ENCODE data around the gene PRDM16.

PRDM16 gene

GRCh38 chr1:3092530-3092929, 23.5 kb downstream of the PRDM16 start:
- DNase-seq (ENCODE audit: low read depth, low spot score) = no peak
- no peaks in the 10 kb centered on the region for H3K4me1 ChIP-seq (ENCODE audit: insufficient read depth, insufficient read length)
- no peaks in the 10 kb centered on the region for H3K27me3 ChIP-seq (ENCODE audit: insufficient read depth, insufficient read length)
- H3K9me3 ChIP-seq (ENCODE audit: insufficient read depth, low read length) = no peaks in the 10 kb centered on the region
- H3K36me3 ChIP-seq (ENCODE audit: insufficient read depth, insufficient read length, low read length) = no peaks in the 10 kb centered on the region
- TF ChIP-seq YY1 (IDR thresholded peaks at IDR 0.05; ENCODE audit: insufficient read depth, insufficient read length) = no peak
- TF ChIP-seq ZNF274 (IDR thresholded peaks at IDR 0.05; ENCODE audit: low read depth, low read length) = no peak
- no peak for TF ChIP-seq SUZ12 (IDR thresholded peaks at IDR 0.05; ENCODE audit: extremely low read depth, insufficient read depth, insufficient read length)
- no peak overlapping the region for H3K9ac ChIP-seq (ENCODE audit: insufficient read length, low read depth)
- no peak overlapping the region for H3K4me3 ChIP-seq (ENCODE audit: insufficient read length, low read depth)

GRCh38 chr1:3093898-3094626, 25.1 kb downstream of the PRDM16 start:
- peaks cover 2% of the 10 kb centered on the region for H3K4me1 ChIP-seq (ENCODE audit: insufficient read depth, insufficient read length)
- no peaks in the 10 kb centered on the region for H3K36me3 ChIP-seq (ENCODE audit: insufficient read depth, insufficient read length, low read length)
- no peaks in the 10 kb centered on the region for H3K27me3 ChIP-seq (ENCODE audit: insufficient read depth, insufficient read length)
- H3K9me3 ChIP-seq (ENCODE audit: insufficient read depth, low read length) = no peaks in the 10 kb centered on the region
- H3K4me3 ChIP-seq (ENCODE audit: insufficient read length, low read depth) = no peak overlapping the region
- H3K9ac ChIP-seq (ENCODE audit: insufficient read length, low read depth) = no peak overlapping the region
- no peak for DNase-seq (ENCODE audit: low read depth, low spot score)
- no peak for TF ChIP-seq YY1 (IDR thresholded peaks at IDR 0.05; ENCODE audit: insufficient read depth, insufficient read length)
- TF ChIP-seq SUZ12 (IDR thresholded peaks at IDR 0.05; ENCODE audit: extremely low read depth, insufficient read depth, insufficient read length) = no peak
- no peak for TF ChIP-seq ZNF274 (IDR thresholded peaks at IDR 0.05; ENCODE audit: low read depth, low read length)

GRCh38 chr1:3094863-3095780, 26.1 kb downstream of the PRDM16 start:
- Histone ChIP-seq H3K36me3 (ENCODE audit: insufficient read depth, insufficient read length, low read length) (no peaks in the 10 kb centered on the region), H3K9me3 (ENCODE audit: insufficient read depth, low read length) (no peaks in the 10 kb centered on the region), H3K4me3 (ENCODE audit: insufficient read length, low read depth) (no peak overlapping the region), H3K9ac (ENCODE audit: insufficient read length, low read depth) (no peak overlapping the region), H3K4me1 (ENCODE audit: insufficient read depth, insufficient read length) (peaks cover 2% of the 10 kb centered on the region), H3K27me3 (ENCODE audit: insufficient read depth, insufficient read length) (no peaks in the 10 kb centered on the region)
- TF ChIP-seq YY1 (IDR thresholded peaks at IDR 0.05; ENCODE audit: insufficient read depth, insufficient read length) = no peak
- TF ChIP-seq ZNF274 (IDR thresholded peaks at IDR 0.05; ENCODE audit: low read depth, low read length) = no peak
- no peak for TF ChIP-seq SUZ12 (IDR thresholded peaks at IDR 0.05; ENCODE audit: extremely low read depth, insufficient read depth, insufficient read length)
- DNase-seq (ENCODE audit: low read depth, low spot score) = no peak

- Histone ChIP-seq H3K4me1 (ENCODE audit: insufficient read depth, insufficient read length) (peaks cover 3% of the 10 kb centered on the region), H3K9ac (ENCODE audit: insufficient read length, low read depth) (no peak overlapping the region)
- TF ChIP-seq YY1 (IDR thresholded peaks at IDR 0.05; ENCODE audit: insufficient read depth, insufficient read length) = no peak
- TF ChIP-seq ZNF274 (IDR thresholded peaks at IDR 0.05; ENCODE audit: low read depth, low read length) = no peak
- TF ChIP-seq SUZ12 (IDR thresholded peaks at IDR 0.05; ENCODE audit: extremely low read depth, insufficient read depth, insufficient read length) = no peak
Observed at GRCh38 chr1:3096345-3096744, 27.3 kb downstream of the PRDM16 start.

DNA sequence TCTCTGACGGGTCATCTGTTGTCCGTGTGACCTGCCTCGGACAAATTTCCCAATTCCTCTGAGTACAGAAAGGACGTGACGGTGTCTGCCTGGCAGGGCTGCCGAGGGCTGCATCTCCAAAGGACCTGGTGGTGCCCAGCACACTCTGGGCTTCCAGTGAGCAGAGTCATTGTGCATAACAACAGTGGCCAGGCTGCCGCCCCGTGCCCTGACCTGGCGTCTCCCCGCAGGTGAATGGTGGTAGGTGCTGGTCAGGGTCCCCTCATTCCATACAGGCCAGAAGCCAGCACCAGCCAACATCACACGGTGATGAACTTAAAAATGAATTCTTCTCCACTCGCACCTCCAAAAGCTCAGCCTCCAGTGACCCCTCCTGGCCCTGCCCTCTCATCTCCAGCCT, 28.2 kb downstream of the PRDM16 start:
- Histone ChIP-seq H3K4me1 (ENCODE audit: insufficient read depth, insufficient read length) (peaks cover 8% of the 10 kb centered on the region), H3K9ac (ENCODE audit: insufficient read length, low read depth) (no peak overlapping the region), H3K4me3 (ENCODE audit: insufficient read length, low read depth) (no peak overlapping the region), H3K9me3 (ENCODE audit: insufficient read depth, low read length) (no peaks in the 10 kb centered on the region), H3K36me3 (ENCODE audit: insufficient read depth, insufficient read length, low read length) (no peaks in the 10 kb centered on the region), H3K27me3 (ENCODE audit: insufficient read depth, insufficient read length) (no peaks in the 10 kb centered on the region)
- no peak for DNase-seq (ENCODE audit: low read depth, low spot score)
- no peak for TF ChIP-seq ZNF274 (IDR thresholded peaks at IDR 0.05; ENCODE audit: low read depth, low read length)
- no peak for TF ChIP-seq YY1 (IDR thresholded peaks at IDR 0.05; ENCODE audit: insufficient read depth, insufficient read length)
- no peak for TF ChIP-seq SUZ12 (IDR thresholded peaks at IDR 0.05; ENCODE audit: extremely low read depth, insufficient read depth, insufficient read length)

More at GRCh38 chr1:3096345-3096744, 27.3 kb downstream of the PRDM16 start:
- Histone ChIP-seq H3K27me3 (ENCODE audit: insufficient read depth, insufficient read length) (no peaks in the 10 kb centered on the region), H3K4me3 (ENCODE audit: insufficient read length, low read depth) (no peak overlapping the region), H3K36me3 (ENCODE audit: insufficient read depth, insufficient read length, low read length) (no peaks in the 10 kb centered on the region), H3K9me3 (ENCODE audit: insufficient read depth, low read length) (no peaks in the 10 kb centered on the region)
- DNase-seq (ENCODE audit: low read depth, low spot score) = no peak

DNA sequence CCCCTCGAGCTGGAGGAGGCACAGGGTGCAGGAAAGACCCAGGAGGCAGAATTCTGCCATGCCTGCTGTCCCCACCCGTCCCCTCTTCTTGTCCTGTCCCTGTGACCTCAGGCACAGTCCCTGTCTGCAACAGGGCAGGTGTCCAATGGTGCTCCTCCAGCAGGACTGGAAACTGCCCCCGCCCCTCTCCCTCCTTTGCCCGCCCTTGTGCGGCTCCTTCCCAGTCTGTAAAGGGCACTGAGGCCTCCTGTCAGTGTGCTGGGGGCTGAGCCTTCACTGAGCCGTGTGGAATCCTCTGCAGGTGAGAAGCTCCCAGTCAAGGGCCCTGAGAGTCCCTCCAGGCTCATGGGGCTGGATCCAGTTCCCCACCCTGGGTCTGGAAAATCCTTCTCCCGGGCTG, 28.9 kb downstream of the PRDM16 start:
- no peak overlapping the region for H3K9ac ChIP-seq (ENCODE audit: insufficient read length, low read depth)
- no peaks in the 10 kb centered on the region for H3K36me3 ChIP-seq (ENCODE audit: insufficient read depth, insufficient read length, low read length)
- TF ChIP-seq ZNF274 (IDR thresholded peaks at IDR 0.05; ENCODE audit: low read depth, low read length) (no peak), YY1 (IDR thresholded peaks at IDR 0.05; ENCODE audit: insufficient read depth, insufficient read length) (no peak), SUZ12 (IDR thresholded peaks at IDR 0.05; ENCODE audit: extremely low read depth, insufficient read depth, insufficient read length) (no peak)
- H3K4me3 ChIP-seq (ENCODE audit: insufficient read length, low read depth) = no peak overlapping the region
- no peaks in the 10 kb centered on the region for H3K9me3 ChIP-seq (ENCODE audit: insufficient read depth, low read length)
- no peak for DNase-seq (ENCODE audit: low read depth, low spot score)
- peaks cover 8% of the 10 kb centered on the region for H3K4me1 ChIP-seq (ENCODE audit: insufficient read depth, insufficient read length)
- H3K27me3 ChIP-seq (ENCODE audit: insufficient read depth, insufficient read length) = no peaks in the 10 kb centered on the region

- Histone ChIP-seq H3K4me3 (ENCODE audit: insufficient read length, low read depth) (no peak overlapping the region), H3K27me3 (ENCODE audit: insufficient read depth, insufficient read length) (no peaks in the 10 kb centered on the region), H3K4me1 (ENCODE audit: insufficient read depth, insufficient read length) (peaks cover 15% of the 10 kb centered on the region), H3K9ac (ENCODE audit: insufficient read length, low read depth) (no peak overlapping the region), H3K9me3 (ENCODE audit: insufficient read depth, low read length) (no peaks in the 10 kb centered on the region), H3K36me3 (ENCODE audit: insufficient read depth, insufficient read length, low read length) (no peaks in the 10 kb centered on the region)
- no peak for DNase-seq (ENCODE audit: low read depth, low spot score)
- TF ChIP-seq YY1 (IDR thresholded peaks at IDR 0.05; ENCODE audit: insufficient read depth, insufficient read length) (no peak), SUZ12 (IDR thresholded peaks at IDR 0.05; ENCODE audit: extremely low read depth, insufficient read depth, insufficient read length) (no peak), ZNF274 (IDR thresholded peaks at IDR 0.05; ENCODE audit: low read depth, low read length) (no peak)
Observed at GRCh38 chr1:3099861-3100260, 30.9 kb downstream of the PRDM16 start.
